HCT116 (cell line): Measurements from ENCODE around the gene SSMEM1. TPM values are rescaled to one million over a fixed set of nuclear protein-coding genes. Genes with fewer than 3 reads are reported as not detected.

Experiments used
- ATAC-seq: fragments of 200-7000 bp; cut with Tn5 transposase; 2 replicates; pipeline ENCODE4 v1.9.1; 2020; ENCODE audit warnings: mild to moderate bottlenecking, moderate library complexity
- BruUV-seq: library from RNA; stranded (reverse); fragments of 400-500 nt; replicated peaks from 2 replicates; lab custom pipeline; 2021; lab: Mats Ljungman, UMichigan
- CTCF ChIA-PET: fragments of 300-600 bp; sonication (Branson Sonifier 250); formaldehyde crosslinking; loops from one replicate; lab custom pipeline; 2021; ENCODE audit warnings: antibody characterized with exemption; lab: Charles Lee
- POLR2A ChIA-PET: fragments of 300-600, 350-600 bp; sonication (Branson Sonifier 250); formaldehyde crosslinking; loops from one replicate; lab custom pipeline; 2021; ENCODE audit warnings: antibody characterized with exemption; lab: Charles Lee
- RAD21 ChIA-PET, 2 experiments: fragments of 300-600 bp; sonication (Branson Sonifier 250); formaldehyde crosslinking; loops; one replicate each; lab custom pipeline; 2023; ENCODE audit warnings: low total read pairs in 2 of 2; ENCODE audit not compliant: uncharacterized antibody in 2 of 2, unreplicated experiment in 2 of 2, low non-redundant PET in 1 of 2; lab: Charles Lee
- DNase-seq: peaks from one replicate; pipeline ENCODE4 v3.0.0-alpha.2; 2010; ENCODE audit warnings: low read depth, low spot score
- H2AFZ ChIP-seq: fragments of 200-600 bp; shearing (Covaris generic), sonication (generic); 2 replicates; pipeline ENCODE4 v1.6.1; 2017; ENCODE audit warnings: low read depth, mixed run types, mixed read lengths, antibody characterized with exemption, low read length; ENCODE audit not compliant: poor library complexity, severe bottlenecking
- H3K27ac ChIP-seq: 2 replicates; pipeline ENCODE4 v1.5.1; 2012; ENCODE audit warnings: low read depth, low read length
- H3K27me3 ChIP-seq: fragments of 200-600 bp; sonication (generic); 2 replicates; pipeline ENCODE4 v1.6.1; 2016; ENCODE audit warnings: mixed run types, low read length, mixed read lengths; ENCODE audit not compliant: insufficient read depth
- H3K36me3 ChIP-seq, 2 experiments: fragments of 200-500 bp in 1 of 2; fragments of 200-600 bp in 1 of 2; sonication (Bioruptor generic) in 1 of 2; sonication (generic) in 1 of 2; 2 replicates each; pipeline versions ENCODE4 v1.5.1 to v1.6.1; 2014 to 2016; ENCODE audit warnings: low read length in 2 of 2, inconsistent platforms in 1 of 2, mixed read lengths in 1 of 2, mixed run types in 1 of 2; ENCODE audit not compliant: insufficient read depth in 2 of 2, control insufficient read depth in 1 of 2
- H3K4me1 ChIP-seq, 2 experiments: fragments of 200-600 bp in 1 of 2; sonication (generic) in 1 of 2; 2 replicates each; pipeline versions ENCODE4 v1.5.1 to v1.6.1; 2012 to 2017; ENCODE audit warnings: low read length in 2 of 2, inconsistent platforms in 1 of 2, mild to moderate bottlenecking in 1 of 2, mixed read lengths in 1 of 2, mixed run types in 1 of 2, moderate library complexity in 1 of 2; ENCODE audit not compliant: insufficient read depth in 2 of 2, control insufficient read depth in 1 of 2
- H3K4me2 ChIP-seq: fragments of 200-600 bp; sonication (generic); 2 replicates; pipeline ENCODE4 v1.6.1; 2017; ENCODE audit warnings: mixed run types, low read length, mixed read lengths
- H3K4me3 ChIP-seq, 2 experiments: fragments of 200-600 bp in 1 of 2; sonication (generic) in 1 of 2; replicated peaks in 1 of 2; 2 replicates each; pipeline ENCODE4 v1.5.1; 2011 to 2016; ENCODE audit warnings: low read length in 2 of 2, control low read depth in 1 of 2, low read depth in 1 of 2, mild to moderate bottlenecking in 1 of 2, mixed read lengths in 1 of 2, mixed run types in 1 of 2
- H3K79me2 ChIP-seq: fragments of 200-600 bp; sonication (generic); 2 replicates; pipeline ENCODE4 v1.6.1; 2017; ENCODE audit warnings: mild to moderate bottlenecking, mixed run types, low read length, moderate library complexity, mixed read lengths; ENCODE audit not compliant: insufficient read depth
- H3K9ac ChIP-seq: fragments of 200-600 bp; sonication (generic); 2 replicates; pipeline ENCODE4 v1.6.1; 2016; ENCODE audit warnings: low read length, mixed read lengths
- H3K9me2 ChIP-seq: fragments of 200-600 bp; sonication (generic), shearing (Covaris generic); 2 replicates; pipeline ENCODE4 v1.6.1; 2017; ENCODE audit warnings: mixed run types, mild to moderate bottlenecking, moderate library complexity; ENCODE audit not compliant: insufficient read depth
- H3K9me3 ChIP-seq, 2 experiments: fragments of 200-500 bp in 1 of 2; fragments of 200-600 bp in 1 of 2; sonication (Bioruptor generic) in 1 of 2; sonication (generic) in 1 of 2; 2 replicates each; pipeline ENCODE4 v1.6.1; 2014 to 2017; ENCODE audit warnings: low read length in 2 of 2, mixed read lengths in 2 of 2, inconsistent platforms in 1 of 2, low read depth in 1 of 2, mild to moderate bottlenecking in 1 of 2, mixed run types in 1 of 2, moderate library complexity in 1 of 2; ENCODE audit not compliant: control insufficient read depth in 1 of 2, insufficient read depth in 1 of 2
- H4K20me1 ChIP-seq: fragments of 200-600 bp; sonication (generic), shearing (Covaris generic); 2 replicates; pipeline ENCODE4 v1.6.1; 2017; ENCODE audit warnings: mixed run types, mild to moderate bottlenecking, moderate library complexity; ENCODE audit not compliant: insufficient read depth
- ATF3 ChIP-seq: IDR thresholded peaks from 2 replicates; pipeline ENCODE4 v1.6.1; 2012
- CBX3 ChIP-seq: IDR thresholded peaks from 2 replicates; pipeline ENCODE4 v1.6.1; 2012; ENCODE audit warnings: low read depth
- CEBPB ChIP-seq: IDR thresholded peaks from 2 replicates; pipeline ENCODE4 v1.6.1; 2012; ENCODE audit warnings: low read depth
- CTCF ChIP-seq, 3 experiments: fragments of 200-600 bp in 1 of 3; sonication (generic) in 1 of 3; IDR thresholded peaks in 2 of 3; conservative IDR thresholded peaks in 1 of 3; 2 replicates each; pipeline ENCODE4 v1.5.1; 2012 to 2017; ENCODE audit warnings: low read depth in 2 of 3, low read length in 2 of 3, antibody characterized with exemption in 1 of 3, borderline replicate concordance in 1 of 3, control low read depth in 1 of 3, mild to moderate bottlenecking in 1 of 3, mixed read lengths in 1 of 3, mixed run types in 1 of 3, moderate library complexity in 1 of 3; ENCODE audit not compliant: insufficient read depth in 1 of 3
- EGR1 ChIP-seq: IDR thresholded peaks from 2 replicates; pipeline ENCODE4 v1.6.1; 2012; ENCODE audit warnings: low read depth
- ELF1 ChIP-seq: IDR thresholded peaks from 2 replicates; pipeline ENCODE4 v1.6.1; 2012; ENCODE audit warnings: low read depth, borderline replicate concordance
- EZH2 ChIP-seq: fragments of 200-600 bp; sonication (generic); IDR thresholded peaks from 2 replicates; pipeline ENCODE4 v1.6.1; 2017; ENCODE audit warnings: antibody characterized with exemption, mixed run types
- FOSL1 ChIP-seq: IDR thresholded peaks from 2 replicates; pipeline ENCODE4 v1.6.1; 2012; ENCODE audit warnings: low read depth
- JUND ChIP-seq: IDR thresholded peaks from 2 replicates; pipeline ENCODE4 v1.6.1; 2012
- POLR2A ChIP-seq: IDR thresholded peaks from 2 replicates; pipeline ENCODE4 v1.7.0; 2011; ENCODE audit warnings: borderline replicate concordance; ENCODE audit not compliant: insufficient read depth, insufficient read length; ENCODE audit errors: extremely low read depth
- POLR2AphosphoS5 ChIP-seq: IDR thresholded peaks from 2 replicates; pipeline ENCODE4 v1.6.1; 2011; ENCODE audit warnings: mild to moderate bottlenecking, low read depth, low read length, moderate library complexity
- RAD21 ChIP-seq: IDR thresholded peaks from 2 replicates; pipeline ENCODE4 v1.6.1; 2012; ENCODE audit warnings: low read depth, mild to moderate bottlenecking
- REST ChIP-seq: IDR thresholded peaks from 2 replicates; pipeline ENCODE4 v1.6.1; 2012; ENCODE audit warnings: low read depth
- SIN3A ChIP-seq: IDR thresholded peaks from 2 replicates; pipeline ENCODE4 v1.6.1; 2012; ENCODE audit warnings: low read depth
- SP1 ChIP-seq: IDR thresholded peaks from 2 replicates; pipeline ENCODE4 v1.6.1; 2012; ENCODE audit warnings: low read depth
- SRF ChIP-seq: IDR thresholded peaks from 2 replicates; pipeline ENCODE4 v1.6.1; 2012; ENCODE audit warnings: low read depth
- YY1 ChIP-seq: IDR thresholded peaks from 2 replicates; pipeline ENCODE4 v1.6.1; 2011; ENCODE audit warnings: low read length, low read depth, moderate library complexity, mild to moderate bottlenecking; ENCODE audit not compliant: insufficient replicate concordance; ENCODE audit errors: extremely low read depth
- ZBTB33 ChIP-seq: IDR thresholded peaks from 2 replicates; pipeline ENCODE4 v1.6.1; 2011; ENCODE audit warnings: mild to moderate bottlenecking, low read length, moderate library complexity; ENCODE audit not compliant: insufficient replicate concordance; ENCODE audit errors: extremely low read depth
- ZFX ChIP-seq: fragments of 450-650 bp; IDR thresholded peaks from 2 replicates; pipeline ENCODE4 v1.6.1; 2017
- ZNF274 ChIP-seq: fragments of 200-500 bp; sonication (Bioruptor generic); IDR thresholded peaks from 2 replicates; pipeline ENCODE4 v1.6.1; 2014; ENCODE audit warnings: mild to moderate bottlenecking, low read depth, low read length, inconsistent platforms
- intact Hi-C: fragments of 100-400 bp; cut with micrococcal nuclease; formaldehyde crosslinking; loops from 2 replicates; pipeline ENCODE4 v1.10.0; 2022
- total RNA-seq: library from RNA; stranded (reverse); gene quantifications from one replicate; pipeline ENCODE4 v1.2.1, GENCODE V29; 2021; ENCODE audit not compliant: unreplicated experiment

Gene SSMEM1
- total RNA-seq, 1 experiment from 2014 or later: not detected

- intact Hi-C loops: no loop called here
- ATAC-seq (no peak), DNase-seq (no peak)
- TF ChIP-seq RAD21: no peak
- TF ChIP-seq ZFX: no peak
- TF ChIP-seq SRF: no peak
- no peak for TF ChIP-seq EZH2
- no peak for TF ChIP-seq EGR1
- TF ChIP-seq ZBTB33: no peak
- no peak for TF ChIP-seq JUND
- TF ChIP-seq CEBPB: no peak
- no peak for TF ChIP-seq YY1
- TF ChIP-seq SP1: no peak
- TF ChIP-seq ELF1: no peak
- TF ChIP-seq POLR2AphosphoS5: no peak
- no peak for TF ChIP-seq ZNF274
- no peak for TF ChIP-seq ATF3
- TF ChIP-seq CBX3: no peak
- TF ChIP-seq POLR2A: no peak
- TF ChIP-seq REST: no peak
- TF ChIP-seq CTCF (IDR thresholded peaks at IDR 0.05 in 2 of 3, conservative IDR thresholded peaks at IDR 0.05 in 1 of 3; ENCODE audit: borderline replicate concordance in 1 of 3, insufficient read depth in 1 of 3, low read depth in 2 of 3, low read length in 2 of 3): no peak
- TF ChIP-seq FOSL1: no peak
- no peak for TF ChIP-seq SIN3A
- no peaks in the 10 kb centered on the region for H3K4me1 ChIP-seq
- ChIA-PET POLR2A (no interaction called here), RAD21 (no interaction called here), CTCF (no interaction called here)
- no peak overlapping the region for H2AFZ ChIP-seq
- no peak overlapping the region for H3K4me2 ChIP-seq
- H3K36me3 ChIP-seq: no peaks in the 10 kb centered on the region
- H3K27ac ChIP-seq: no peak overlapping the region
- H3K9me2 ChIP-seq: no peaks in the 10 kb centered on the region
- no peaks in the 10 kb centered on the region for H3K9me3 ChIP-seq
- no peak overlapping the region for H3K4me3 ChIP-seq
- no peaks in the 10 kb centered on the region for H3K79me2 ChIP-seq
- BruUV-seq: no TSS peak
- no peaks in the 10 kb centered on the region for H3K27me3 ChIP-seq
- no peaks in the 10 kb centered on the region for H4K20me1 ChIP-seq
- no peak overlapping the region for H3K9ac ChIP-seq
Measured at GRCh38 chr7:130216025-130216424, 8.4 kb downstream of the SSMEM1 start.
